K562 (cell line): ENCODE data around the gene CALD1. TPM values are rescaled to one million over a fixed set of nuclear protein-coding genes. Genes with fewer than 3 reads are reported as not detected.

Source experiments
- ATAC-seq: fragments of 200-7000 bp; cut with Tn5 transposase; 3 replicates; pipeline ENCODE4 v1.9.1; 2020; ENCODE audit warnings: moderate library complexity
- BruUV-seq: library from RNA; stranded (reverse); fragments of 400-500 nt; replicated peaks from 2 replicates; lab custom pipeline; 2021; lab: Mats Ljungman, UMichigan
- CTCF ChIA-PET: fragments of 300-600 bp; formaldehyde crosslinking; extraction: SDS; loops from one replicate; lab custom pipeline; 2021; ENCODE audit warnings: low intra/inter-chr PET ratio; lab: Yijun Ruan, JAX
- POLR2A ChIA-PET: fragments of 300-600, 350-650 bp; sonication (Branson Sonifier 250); formaldehyde crosslinking; extraction: SDS; loops from one replicate; lab custom pipeline; 2021; ENCODE audit warnings: antibody characterized with exemption, inconsistent platforms; lab: Yijun Ruan, JAX
- DNase-seq, 4 experiments: peaks; one replicate each; pipeline versions ENCODE4 v3.0.0 to v3.0.0-alpha.2; 2011 to 2018; ENCODE audit warnings: low spot score in 3 of 4, mixed read lengths in 3 of 4; ENCODE audit errors: extremely low read depth in 1 of 4
- FAIRE-seq: peaks from 2 replicates; lab custom pipeline; 2011; peaks lifted over from hg19 to GRCh38; lab: Jason Lieb, UNC
- H2AFZ ChIP-seq: 2 replicates; pipeline ENCODE4 v1.6.0; 2011; ENCODE audit warnings: low read depth, low read length, control low read depth, inconsistent platforms
- H3K27ac ChIP-seq: fragments of 200-600 bp; 3 replicates; pipeline ENCODE4 v1.8.0; 2011; ENCODE audit warnings: low read depth, mild to moderate bottlenecking, control low read depth, inconsistent platforms, low read length, moderate library complexity, mixed read lengths; ENCODE audit errors: extremely low read depth
- H3K27me3 ChIP-seq, 2 experiments: fragments of 300-600 bp in 1 of 2; 2 replicates in 1 of 2; 3 replicates in 1 of 2; pipeline versions ENCODE4 v1.6.0 to v1.8.0; 2011; ENCODE audit warnings: inconsistent platforms in 2 of 2, low read length in 2 of 2, mild to moderate bottlenecking in 1 of 2, mixed read lengths in 1 of 2, moderate library complexity in 1 of 2; ENCODE audit not compliant: control insufficient read depth in 2 of 2, insufficient read depth in 2 of 2
- H3K36me3 ChIP-seq: fragments of 300-600 bp; 3 replicates; pipeline ENCODE4 v1.8.0; 2011; ENCODE audit warnings: mild to moderate bottlenecking, low read length, inconsistent platforms; ENCODE audit not compliant: control insufficient read depth, insufficient read depth
- H3K4me1 ChIP-seq, 2 experiments: fragments of 200-600 bp in 1 of 2; replicated peaks in 1 of 2; 2 replicates in 1 of 2; 3 replicates in 1 of 2; pipeline versions ENCODE4 v1.5.1 to v1.8.0; 2011; ENCODE audit warnings: inconsistent platforms in 2 of 2, low read length in 2 of 2, mild to moderate bottlenecking in 1 of 2, mixed read lengths in 1 of 2, moderate library complexity in 1 of 2; ENCODE audit not compliant: control insufficient read depth in 2 of 2, insufficient read depth in 2 of 2
- H3K4me2 ChIP-seq: 2 replicates; pipeline ENCODE4 v1.6.1; 2011; ENCODE audit warnings: low read length, control low read depth, inconsistent platforms, mixed read lengths; ENCODE audit not compliant: insufficient read depth
- H3K4me3 ChIP-seq: fragments of 200-600 bp; sonication (generic), shearing (Covaris generic); 2 replicates; pipeline ENCODE4 v1.5.1; 2016; ENCODE audit warnings: control low read depth, inconsistent platforms
- H3K79me2 ChIP-seq: fragments of 200-600 bp; 3 replicates; pipeline ENCODE4 v1.8.0; 2011; ENCODE audit warnings: low read length, inconsistent platforms; ENCODE audit not compliant: control insufficient read depth, insufficient read depth
- H3K9ac ChIP-seq, 2 experiments: 2 replicates each; pipeline versions ENCODE4 v1.6.0 to v1.6.1; 2011; ENCODE audit warnings: low read depth in 2 of 2, low read length in 2 of 2, control low read depth in 1 of 2, inconsistent platforms in 1 of 2, mild to moderate bottlenecking in 1 of 2, mixed read lengths in 1 of 2; ENCODE audit not compliant: insufficient read depth in 1 of 2
- H3K9me1 ChIP-seq: one replicate; pipeline ENCODE4 v1.6.0; 2011; ENCODE audit warnings: inconsistent platforms, mild to moderate bottlenecking, low read length, moderate library complexity; ENCODE audit not compliant: control insufficient read depth, insufficient read depth
- H3K9me3 ChIP-seq: replicated peaks from 2 replicates; pipeline ENCODE4 v1.5.1; 2011; ENCODE audit warnings: low read depth, low read length, inconsistent platforms; ENCODE audit not compliant: control insufficient read depth, insufficient read depth
- H4K20me1 ChIP-seq: replicated peaks from 2 replicates; pipeline ENCODE4 v1.6.1; 2011; ENCODE audit warnings: low read length, inconsistent platforms, mixed read lengths; ENCODE audit not compliant: control insufficient read depth, insufficient read depth
- CBX3 ChIP-seq, 2 experiments: IDR thresholded peaks; 1 replicate in 1 of 2; 2 replicates in 1 of 2; pipeline ENCODE4 v1.6.1; 2012; ENCODE audit warnings: inconsistent platforms in 2 of 2, low read length in 2 of 2, borderline replicate concordance in 1 of 2, control low read depth in 1 of 2
- CBX5 ChIP-seq: IDR thresholded peaks from 2 replicates; pipeline ENCODE4 v1.6.1; 2014; ENCODE audit warnings: low read depth, borderline replicate concordance
- RBFOX2 ChIP-seq: fragments of 200-400 bp; formaldehyde crosslinking; IDR thresholded peaks from 2 replicates; pipeline ENCODE4 v1.6.1; 2017; ENCODE audit warnings: low read depth, mild to moderate bottlenecking, low read length, moderate library complexity
- WGBS: fragments of 100-300 bp; shearing (Covaris generic); methylation state at CpG from one replicate; pipeline ENCODE4 v1.1.6; 2016; ENCODE audit warnings: low coverage, mixed read lengths; ENCODE audit not compliant: insufficient coverage; ENCODE audit errors: missing lambda C conversion rate; 5-methylcytosine and 5-hydroxymethylcytosine counted together
- in situ Hi-C: fragments of 300-500 bp; cut with MboI; formaldehyde crosslinking; loops from 4 replicates; pipeline ENCODE4 v1.15.0; 2018; ENCODE audit warnings: inconsistent platforms, mixed read lengths
- intact Hi-C: fragments of 100-400 bp; cut with micrococcal nuclease; formaldehyde crosslinking; loops from 2 replicates; pipeline ENCODE4 v1.14.2; 2022
- polyA plus RNA-seq, 8 experiments: library from polyadenylated mRNA; depleted of rRNA in 4 of 8; stranded (reverse) in 5 of 8; unstranded in 3 of 8; fragments of >200 nt; fragmentation: Nextera tagmentation in 2 of 8; fragmentation: Illumina TruSeq in 1 of 8; extraction: Ambion mirVana in 2 of 8; extraction: Trizol in 1 of 8; gene quantifications; 2 replicates each; pipeline versions ENCODE4 v1.2.1 to v1.2.3, GENCODE V29; 2011 to 2014; ENCODE audit warnings: inconsistent platforms in 1 of 8, missing spikeins in 1 of 8
- total RNA-seq, 7 experiments: library from RNA; depleted of rRNA in 6 of 7; stranded (reverse); fragments of >200 nt in 6 of 7; fragmentation: Illumina TruSeq in 2 of 7; extraction: Trizol in 2 of 7; gene quantifications; 2 replicates each; pipeline versions ENCODE4 v1.2.1 to v1.2.3, GENCODE V29; 2011 to 2021; ENCODE audit warnings: low replicate concordance in 1 of 7
- TF ChIP-seq, protein P1 (sequence below): sonication (generic); IDR thresholded peaks from 2 replicates; pipeline ENCODE4 v1.6.1; 2016
- TF ChIP-seq, protein P2 (sequence below): fragments of 450-650 bp; IDR thresholded peaks from 2 replicates; pipeline ENCODE4 v1.6.1; 2018; ENCODE audit warnings: mild to moderate bottlenecking, low read depth; ENCODE audit not compliant: partially characterized antibody
- TF ChIP-seq, protein P3 (sequence below), 2 experiments: fragments of 450-650 bp; formaldehyde crosslinking in 1 of 2; IDR thresholded peaks; 2 replicates each; pipeline versions ENCODE4 v1.4.0 to v1.6.1; 2014 to 2020; ENCODE audit warnings: mild to moderate bottlenecking in 2 of 2, borderline replicate concordance in 1 of 2, low read depth in 1 of 2

Gene CALD1
- total and polyA plus RNA-seq, 9 of the 15 experiments (the other 6 are each of a cell fraction or from before 2014, with no cell fraction given): 0.40 TPM; not detected in 8

DNA sequence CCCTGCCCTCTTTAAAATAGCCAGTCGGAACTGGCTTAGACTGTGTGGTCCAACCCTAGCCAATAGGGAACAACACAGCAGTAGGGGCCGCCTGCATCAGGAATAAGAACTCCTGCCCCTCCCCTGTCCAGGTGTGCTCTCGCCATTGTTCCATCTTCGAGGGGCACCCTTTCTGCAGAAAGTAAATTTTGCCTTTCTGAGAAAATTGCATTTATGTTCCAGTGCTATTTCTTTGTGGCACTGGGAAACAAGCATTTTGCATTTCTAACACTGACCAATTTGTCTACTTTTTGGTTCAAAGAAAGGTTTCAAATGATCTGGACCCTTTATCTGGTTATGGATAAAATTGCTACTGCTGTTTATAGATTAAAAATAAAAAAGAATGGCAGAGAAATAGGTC, 116.6 kb downstream of the CALD1 start:
- H2AFZ ChIP-seq: no peak overlapping the region
- in situ Hi-C loops: no loop called here
- no peaks in the 10 kb centered on the region for H4K20me1 ChIP-seq
- TF ChIP-seq, protein P1, sequence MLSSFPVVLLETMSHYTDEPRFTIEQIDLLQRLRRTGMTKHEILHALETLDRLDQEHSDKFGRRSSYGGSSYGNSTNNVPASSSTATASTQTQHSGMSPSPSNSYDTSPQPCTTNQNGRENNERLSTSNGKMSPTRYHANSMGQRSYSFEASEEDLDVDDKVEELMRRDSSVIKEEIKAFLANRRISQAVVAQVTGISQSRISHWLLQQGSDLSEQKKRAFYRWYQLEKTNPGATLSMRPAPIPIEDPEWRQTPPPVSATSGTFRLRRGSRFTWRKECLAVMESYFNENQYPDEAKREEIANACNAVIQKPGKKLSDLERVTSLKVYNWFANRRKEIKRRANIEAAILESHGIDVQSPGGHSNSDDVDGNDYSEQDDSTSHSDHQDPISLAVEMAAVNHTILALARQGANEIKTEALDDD: no peak
- TF ChIP-seq, protein P2, sequence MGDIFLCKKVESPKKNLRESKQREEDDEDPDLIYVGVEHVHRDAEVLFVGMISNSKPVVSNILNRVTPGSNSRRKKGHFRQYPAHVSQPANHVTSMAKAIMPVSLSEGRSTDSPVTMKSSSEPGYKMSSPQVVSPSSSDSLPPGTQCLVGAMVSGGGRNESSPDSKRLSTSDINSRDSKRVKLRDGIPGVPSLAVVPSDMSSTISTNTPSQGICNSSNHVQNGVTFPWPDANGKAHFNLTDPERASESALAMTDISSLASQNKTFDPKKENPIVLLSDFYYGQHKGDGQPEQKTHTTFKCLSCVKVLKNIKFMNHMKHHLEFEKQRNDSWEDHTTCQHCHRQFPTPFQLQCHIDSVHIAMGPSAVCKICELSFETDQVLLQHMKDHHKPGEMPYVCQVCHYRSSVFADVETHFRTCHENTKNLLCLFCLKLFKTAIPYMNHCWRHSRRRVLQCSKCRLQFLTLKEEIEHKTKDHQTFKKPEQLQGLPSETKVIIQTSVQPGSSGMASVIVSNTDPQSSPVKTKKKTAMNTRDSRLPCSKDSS: peak; percentile 70
- 0 out of 2 replicates have a peak, but pooled peaks have one; percentile 34 for TF ChIP-seq CBX5
- no peak for TF ChIP-seq RBFOX2
- TF ChIP-seq CBX3 (IDR thresholded peaks at IDR 0.05; ENCODE audit: borderline replicate concordance in 1 of 2, low read length in 2 of 2): peak in 1 of 2 experiments; percentile 49; a peak in 1 of 3 replicates
- TF ChIP-seq, protein P3, sequence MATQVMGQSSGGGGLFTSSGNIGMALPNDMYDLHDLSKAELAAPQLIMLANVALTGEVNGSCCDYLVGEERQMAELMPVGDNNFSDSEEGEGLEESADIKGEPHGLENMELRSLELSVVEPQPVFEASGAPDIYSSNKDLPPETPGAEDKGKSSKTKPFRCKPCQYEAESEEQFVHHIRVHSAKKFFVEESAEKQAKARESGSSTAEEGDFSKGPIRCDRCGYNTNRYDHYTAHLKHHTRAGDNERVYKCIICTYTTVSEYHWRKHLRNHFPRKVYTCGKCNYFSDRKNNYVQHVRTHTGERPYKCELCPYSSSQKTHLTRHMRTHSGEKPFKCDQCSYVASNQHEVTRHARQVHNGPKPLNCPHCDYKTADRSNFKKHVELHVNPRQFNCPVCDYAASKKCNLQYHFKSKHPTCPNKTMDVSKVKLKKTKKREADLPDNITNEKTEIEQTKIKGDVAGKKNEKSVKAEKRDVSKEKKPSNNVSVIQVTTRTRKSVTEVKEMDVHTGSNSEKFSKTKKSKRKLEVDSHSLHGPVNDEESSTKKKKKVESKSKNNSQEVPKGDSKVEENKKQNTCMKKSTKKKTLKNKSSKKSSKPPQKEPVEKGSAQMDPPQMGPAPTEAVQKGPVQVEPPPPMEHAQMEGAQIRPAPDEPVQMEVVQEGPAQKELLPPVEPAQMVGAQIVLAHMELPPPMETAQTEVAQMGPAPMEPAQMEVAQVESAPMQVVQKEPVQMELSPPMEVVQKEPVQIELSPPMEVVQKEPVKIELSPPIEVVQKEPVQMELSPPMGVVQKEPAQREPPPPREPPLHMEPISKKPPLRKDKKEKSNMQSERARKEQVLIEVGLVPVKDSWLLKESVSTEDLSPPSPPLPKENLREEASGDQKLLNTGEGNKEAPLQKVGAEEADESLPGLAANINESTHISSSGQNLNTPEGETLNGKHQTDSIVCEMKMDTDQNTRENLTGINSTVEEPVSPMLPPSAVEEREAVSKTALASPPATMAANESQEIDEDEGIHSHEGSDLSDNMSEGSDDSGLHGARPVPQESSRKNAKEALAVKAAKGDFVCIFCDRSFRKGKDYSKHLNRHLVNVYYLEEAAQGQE (IDR thresholded peaks at IDR 0.05; ENCODE audit: borderline replicate concordance): no peak
- TF ChIP-seq, protein P3 (CRISPR knock-in tag; IDR thresholded peaks at IDR 0.05; ENCODE audit: low read depth): no peak
- TF ChIP-seq, all 486 proteins: peak for 3
- POLR2A ChIA-PET: no interaction called here
- Histone ChIP-seq H3K27me3 (peaks cover 27% of the 10 kb centered on the region in 2 experiments; a peak in 4 of 5 replicates), H3K36me3 (no peaks in the 10 kb centered on the region), H3K9ac (no peak overlapping the region), H3K9me3 (no peaks in the 10 kb centered on the region), H3K4me3 (no peak overlapping the region), H3K4me1 (peaks cover 0 to 4% of the 10 kb centered on the region in 2 experiments; a peak in 3 of 5 replicates), H3K79me2 (no peaks in the 10 kb centered on the region), H3K27ac (no peak overlapping the region), H3K9me1 (no peaks in the 10 kb centered on the region), H3K4me2 (no peak overlapping the region)
- DNase-seq: no peak
- CTCF ChIA-PET: no interaction called here
- 2% methylated on average over 4 of the region's 4 CpGs for WGBS
- no peak for FAIRE-seq
- ATAC-seq: no peak
- BruUV-seq: no TSS peak
- intact Hi-C loops: no loop called here
